ENCODE results near the gene PPP6R1. TPM values are rescaled to one million over a fixed set of nuclear protein-coding genes. Genes with fewer than 3 reads are reported as not detected.

PPP6R1 gene
- total RNA-seq, 1 donor from 2014 or later: 11.0 TPM

- Histone ChIP-seq H3K4me1 (ENCODE audit: control insufficient read depth in 3 of 3, insufficient read depth in 3 of 3, low read length in 3 of 3) (no peaks in the 10 kb centered on the region), H3K27ac (ENCODE audit: low read depth, low read length) (no peak overlapping the region), H3K9me3 (ENCODE audit: control insufficient read depth in 3 of 3, low read length in 3 of 3) (no peaks in the 10 kb centered on the region), H3K4me3 (ENCODE audit: low read length in 3 of 3) (no peak overlapping the region), H3K27me3 (ENCODE audit: control insufficient read depth in 3 of 3, insufficient read depth in 3 of 3, low read length in 3 of 3) (no peaks in the 10 kb centered on the region), H3K9ac (ENCODE audit: low read depth in 1 of 3, low read length in 3 of 3) (no peak overlapping the region), H3K36me3 (ENCODE audit: control insufficient read depth in 3 of 3, insufficient read depth in 3 of 3, low read length in 3 of 3) (peaks cover 62 to 66% (median 62%) of the 10 kb centered on the region in 3 donors)
These were observed 26.6 kb downstream of the PPP6R1 start for GRCh38 chr19:55232286-55232602.

GRCh38 chr19:55231391-55232285 lies 27.2 kb downstream of the PPP6R1 start:
- Histone ChIP-seq H3K27ac (ENCODE audit: low read depth, low read length) (no peak overlapping the region), H3K4me1 (ENCODE audit: control insufficient read depth in 3 of 3, insufficient read depth in 3 of 3, low read length in 3 of 3) (no peaks in the 10 kb centered on the region), H3K9ac (ENCODE audit: low read depth in 1 of 3, low read length in 3 of 3) (no peak overlapping the region), H3K9me3 (ENCODE audit: control insufficient read depth in 3 of 3, low read length in 3 of 3) (no peaks in the 10 kb centered on the region), H3K27me3 (ENCODE audit: control insufficient read depth in 3 of 3, insufficient read depth in 3 of 3, low read length in 3 of 3) (no peaks in the 10 kb centered on the region), H3K4me3 (ENCODE audit: low read length in 3 of 3) (no peak overlapping the region), H3K36me3 (ENCODE audit: control insufficient read depth in 3 of 3, insufficient read depth in 3 of 3, low read length in 3 of 3) (peaks cover 59 to 61% (median 60%) of the 10 kb centered on the region in 3 donors)

GRCh38 chr19:55230780-55231179 lies 28.0 kb downstream of the PPP6R1 start:
- Histone ChIP-seq H3K4me3 (ENCODE audit: low read length in 3 of 3) (no peak overlapping the region), H3K4me1 (ENCODE audit: control insufficient read depth in 3 of 3, insufficient read depth in 3 of 3, low read length in 3 of 3) (no peaks in the 10 kb centered on the region), H3K9me3 (ENCODE audit: control insufficient read depth in 3 of 3, low read length in 3 of 3) (no peaks in the 10 kb centered on the region), H3K9ac (ENCODE audit: low read depth in 1 of 3, low read length in 3 of 3) (no peak overlapping the region), H3K36me3 (ENCODE audit: control insufficient read depth in 3 of 3, insufficient read depth in 3 of 3, low read length in 3 of 3) (peaks cover 52 to 58% (median 57%) of the 10 kb centered on the region in 3 donors), H3K27me3 (ENCODE audit: control insufficient read depth in 3 of 3, insufficient read depth in 3 of 3, low read length in 3 of 3) (no peaks in the 10 kb centered on the region), H3K27ac (ENCODE audit: low read depth, low read length) (no peak overlapping the region)

GRCh38 chr19:55230329-55230728 lies 28.5 kb downstream of the PPP6R1 start:
- Histone ChIP-seq H3K9me3 (ENCODE audit: control insufficient read depth in 3 of 3, low read length in 3 of 3) (no peaks in the 10 kb centered on the region), H3K4me3 (ENCODE audit: low read length in 3 of 3) (no peak overlapping the region), H3K27ac (ENCODE audit: low read depth, low read length) (no peak overlapping the region), H3K4me1 (ENCODE audit: control insufficient read depth in 3 of 3, insufficient read depth in 3 of 3, low read length in 3 of 3) (no peaks in the 10 kb centered on the region), H3K27me3 (ENCODE audit: control insufficient read depth in 3 of 3, insufficient read depth in 3 of 3, low read length in 3 of 3) (no peaks in the 10 kb centered on the region), H3K36me3 (ENCODE audit: control insufficient read depth in 3 of 3, insufficient read depth in 3 of 3, low read length in 3 of 3) (peaks cover 51 to 57% (median 57%) of the 10 kb centered on the region in 3 donors), H3K9ac (ENCODE audit: low read depth in 1 of 3, low read length in 3 of 3) (no peak overlapping the region)

GRCh38 chr19:55229789-55230182 lies 29.0 kb downstream of the PPP6R1 start:
- Histone ChIP-seq H3K9ac (ENCODE audit: low read depth in 1 of 3, low read length in 3 of 3) (no peak overlapping the region), H3K9me3 (ENCODE audit: control insufficient read depth in 3 of 3, low read length in 3 of 3) (no peaks in the 10 kb centered on the region), H3K27ac (ENCODE audit: low read depth, low read length) (no peak overlapping the region), H3K36me3 (ENCODE audit: control insufficient read depth in 3 of 3, insufficient read depth in 3 of 3, low read length in 3 of 3) (peaks cover 46 to 56% (median 52%) of the 10 kb centered on the region in 3 donors), H3K27me3 (ENCODE audit: control insufficient read depth in 3 of 3, insufficient read depth in 3 of 3, low read length in 3 of 3) (no peaks in the 10 kb centered on the region), H3K4me3 (ENCODE audit: low read length in 3 of 3) (no peak overlapping the region), H3K4me1 (ENCODE audit: control insufficient read depth in 3 of 3, insufficient read depth in 3 of 3, low read length in 3 of 3) (no peaks in the 10 kb centered on the region)

GRCh38 chr19:55229145-55229788 lies 29.6 kb downstream of the PPP6R1 start:
- Histone ChIP-seq H3K4me3 (ENCODE audit: low read length in 3 of 3) (no peak overlapping the region), H3K36me3 (ENCODE audit: control insufficient read depth in 3 of 3, insufficient read depth in 3 of 3, low read length in 3 of 3) (peaks cover 41 to 52% (median 47%) of the 10 kb centered on the region in 3 donors), H3K27me3 (ENCODE audit: control insufficient read depth in 3 of 3, insufficient read depth in 3 of 3, low read length in 3 of 3) (no peaks in the 10 kb centered on the region), H3K4me1 (ENCODE audit: control insufficient read depth in 3 of 3, insufficient read depth in 3 of 3, low read length in 3 of 3) (no peaks in the 10 kb centered on the region), H3K9ac (ENCODE audit: low read depth in 1 of 3, low read length in 3 of 3) (no peak overlapping the region), H3K9me3 (ENCODE audit: control insufficient read depth in 3 of 3, low read length in 3 of 3) (no peaks in the 10 kb centered on the region), H3K27ac (ENCODE audit: low read depth, low read length) (no peak overlapping the region)

- Histone ChIP-seq H3K36me3 (ENCODE audit: control insufficient read depth in 3 of 3, insufficient read depth in 3 of 3, low read length in 3 of 3) (peaks cover 34 to 50% (median 47%) of the 10 kb centered on the region in 3 donors), H3K9me3 (ENCODE audit: control insufficient read depth in 3 of 3, low read length in 3 of 3) (no peaks in the 10 kb centered on the region), H3K4me1 (ENCODE audit: control insufficient read depth in 3 of 3, insufficient read depth in 3 of 3, low read length in 3 of 3) (no peaks in the 10 kb centered on the region), H3K4me3 (ENCODE audit: low read length in 3 of 3) (no peak within 1 kb of the TSS), H3K27ac (ENCODE audit: low read depth, low read length) (no peak within 1 kb of the TSS), H3K27me3 (ENCODE audit: control insufficient read depth in 3 of 3, insufficient read depth in 3 of 3, low read length in 3 of 3) (no peaks in the 10 kb centered on the region), H3K9ac (ENCODE audit: low read depth in 1 of 3, low read length in 3 of 3) (no peak within 1 kb of the TSS)
These were observed 30.3 kb downstream of the PPP6R1 start, which contains the start of gene TMEM86B for GRCh38 chr19:55228403-55229031. TMEM86B (minus strand) TSS chr19:55228763; CDS start chr19:55228741, 22 bp downstream.

GRCh38 chr19:55228015-55228391 lies 30.8 kb downstream of the PPP6R1 start:
- Histone ChIP-seq H3K36me3 (ENCODE audit: control insufficient read depth in 3 of 3, insufficient read depth in 3 of 3, low read length in 3 of 3) (peaks cover 34 to 50% (median 47%) of the 10 kb centered on the region in 3 donors), H3K4me1 (ENCODE audit: control insufficient read depth in 3 of 3, insufficient read depth in 3 of 3, low read length in 3 of 3) (no peaks in the 10 kb centered on the region), H3K4me3 (ENCODE audit: low read length in 3 of 3) (no peak overlapping the region), H3K9me3 (ENCODE audit: control insufficient read depth in 3 of 3, low read length in 3 of 3) (no peaks in the 10 kb centered on the region), H3K9ac (ENCODE audit: low read depth in 1 of 3, low read length in 3 of 3) (no peak overlapping the region), H3K27ac (ENCODE audit: low read depth, low read length) (no peak overlapping the region), H3K27me3 (ENCODE audit: control insufficient read depth in 3 of 3, insufficient read depth in 3 of 3, low read length in 3 of 3) (no peaks in the 10 kb centered on the region)

- H3K4me1 ChIP-seq (ENCODE audit: control insufficient read depth in 3 of 3, insufficient read depth in 3 of 3, low read length in 3 of 3): no peaks in the 10 kb centered on the region
- no peak overlapping the region for H3K9ac ChIP-seq (ENCODE audit: low read depth in 1 of 3, low read length in 3 of 3)
- no peak overlapping the region for H3K27ac ChIP-seq (ENCODE audit: low read depth, low read length)
- no peaks in the 10 kb centered on the region for H3K27me3 ChIP-seq (ENCODE audit: control insufficient read depth in 3 of 3, insufficient read depth in 3 of 3, low read length in 3 of 3)
- H3K36me3 ChIP-seq (ENCODE audit: control insufficient read depth in 3 of 3, insufficient read depth in 3 of 3, low read length in 3 of 3): peaks cover 30 to 49% (median 45%) of the 10 kb centered on the region in 3 donors
- no peak overlapping the region for H3K4me3 ChIP-seq (ENCODE audit: low read length in 3 of 3)
- H3K9me3 ChIP-seq (ENCODE audit: control insufficient read depth in 3 of 3, low read length in 3 of 3): no peaks in the 10 kb centered on the region
These were observed 31.4 kb downstream of the PPP6R1 start for GRCh38 chr19:55227241-55228014.
